PC-9 (cell line): ENCODE results near the gene GPRC5C. TPM values are rescaled to one million over a fixed set of nuclear protein-coding genes. Genes with fewer than 3 reads are reported as not detected.

Source experiments
- BruUV-seq: library from RNA; stranded (reverse); fragments of 400-500 nt; replicated peaks from 2 replicates; lab custom pipeline; 2021; lab: Mats Ljungman, UMichigan
- CTCF ChIA-PET: fragments of 300-600 bp; sonication (Branson Sonifier 250); formaldehyde crosslinking; loops from one replicate; lab custom pipeline; 2022; ENCODE audit warnings: antibody characterized with exemption; lab: Charles Lee
- POLR2A ChIA-PET: fragments of 300-600 bp; sonication (Branson Sonifier 250); formaldehyde crosslinking; loops from one replicate; lab custom pipeline; 2022; ENCODE audit warnings: antibody characterized with exemption; ENCODE audit not compliant: unreplicated experiment; lab: Charles Lee
- DNase-seq, 2 experiments: peaks; one replicate each; pipeline versions ENCODE4 v3.0.0 to v3.0.0-alpha.2; 2015 to 2022; ENCODE audit warnings: mixed read lengths in 1 of 2
- H2AFZ ChIP-seq: fragments of 200-600 bp; sonication (generic); 2 replicates; pipeline ENCODE4 v1.8.1; 2017; ENCODE audit warnings: antibody characterized with exemption
- H3F3A ChIP-seq: fragments of 200-600 bp; sonication (generic); 2 replicates; pipeline ENCODE4 v1.8.1; 2017; ENCODE audit warnings: antibody characterized with exemption, mild to moderate bottlenecking, low read depth; ENCODE audit not compliant: insufficient read depth
- H3K27ac ChIP-seq: fragments of 200-600 bp; sonication (generic); 2 replicates; pipeline ENCODE4 v1.6.1; 2016; ENCODE audit warnings: mixed run types
- H3K27me3 ChIP-seq: fragments of 200-600 bp; sonication (generic); 2 replicates; pipeline ENCODE4 v1.6.1; 2016; ENCODE audit warnings: low read depth, mixed run types; ENCODE audit not compliant: insufficient read depth
- H3K36me3 ChIP-seq: fragments of 200-600 bp; sonication (generic); 2 replicates; pipeline ENCODE4 v1.6.1; 2016; ENCODE audit warnings: low read depth, mixed run types
- H3K4me1 ChIP-seq: fragments of 200-600 bp; sonication (generic); replicated peaks from 2 replicates; pipeline ENCODE4 v1.6.1; 2016; ENCODE audit warnings: mixed run types; ENCODE audit not compliant: insufficient read depth
- H3K4me2 ChIP-seq: fragments of 200-600 bp; sonication (generic); 2 replicates; pipeline ENCODE4 v1.6.1; 2017; ENCODE audit warnings: mixed run types
- H3K4me3 ChIP-seq: fragments of 200-600 bp; sonication (generic); 2 replicates; pipeline ENCODE4 v1.6.1; 2016; ENCODE audit warnings: mixed run types
- H3K79me2 ChIP-seq: fragments of 200-600 bp; sonication (generic); 2 replicates; pipeline ENCODE4 v1.6.1; 2017; ENCODE audit warnings: low read depth, mixed run types
- H3K9me2 ChIP-seq: fragments of 200-600 bp; sonication (generic); 2 replicates; pipeline ENCODE4 v1.8.1; 2017; ENCODE audit warnings: mild to moderate bottlenecking; ENCODE audit not compliant: insufficient read depth
- H3K9me3 ChIP-seq: fragments of 200-600 bp; sonication (generic); 2 replicates; pipeline ENCODE4 v1.8.1; 2016; ENCODE audit warnings: low read depth; ENCODE audit not compliant: insufficient read depth
- H4K20me1 ChIP-seq: fragments of 200-600 bp; sonication (generic); 2 replicates; pipeline ENCODE4 v1.8.1; 2017; ENCODE audit not compliant: insufficient read depth
- CTCF ChIP-seq: fragments of 200-600 bp; sonication (generic); conservative IDR thresholded peaks from 2 replicates; pipeline ENCODE4 v1.6.1; 2017; ENCODE audit warnings: mixed run types, antibody characterized with exemption, mild to moderate bottlenecking, moderate library complexity
- EZH2 ChIP-seq: fragments of 200-600 bp; sonication (generic); IDR thresholded peaks from 2 replicates; pipeline ENCODE4 v1.8.0; 2017; ENCODE audit warnings: antibody characterized with exemption, low read depth
- intact Hi-C: fragments of 100-400 bp; cut with micrococcal nuclease; formaldehyde crosslinking; loops from one replicate; pipeline ENCODE4 v1.10.0; 2022; ENCODE audit not compliant: unreplicated experiment
- total RNA-seq: library from RNA; stranded (reverse); gene quantifications from 2 replicates; pipeline ENCODE4 v1.2.3, GENCODE V29; 2021

Gene GPRC5C
- total RNA-seq, 1 experiment from 2014 or later, result 27.9 TPM

- ChIA-PET CTCF (no interaction called here), POLR2A (no interaction called here)
- Histone ChIP-seq H2AFZ (no peak overlapping the region), H3K4me1 (peaks cover 19% of the 10 kb centered on the region), H4K20me1 (no peaks in the 10 kb centered on the region), H3K4me3 (no peak overlapping the region), H3F3A (peaks cover 20% of the 10 kb centered on the region), H3K9me2 (no peaks in the 10 kb centered on the region), H3K27ac (no peak overlapping the region), H3K36me3 (no peaks in the 10 kb centered on the region), H3K9me3 (no peaks in the 10 kb centered on the region), H3K79me2 (no peaks in the 10 kb centered on the region), H3K4me2 (peak overlapping the region; percentile 26; the same call in 1 of the 2 replicates), H3K27me3 (no peaks in the 10 kb centered on the region)
- DNase-seq, result no peak
- intact Hi-C loops, result no loop called here
- no TSS peak for BruUV-seq
- TF ChIP-seq EZH2, result no peak
- TF ChIP-seq CTCF, result no peak
These were observed 5.3 kb upstream of the GPRC5C start for GRCh38 chr17:74426551-74427047.

- BruUV-seq, result no TSS peak
- H3K79me2 ChIP-seq, result no peaks in the 10 kb centered on the region
- POLR2A ChIA-PET, result interaction anchor here (0.7 kb wide), 1 partner anchor 25 kb away, joined by 7 read pairs; no protein-coding TSS in a partner anchor
- no peaks in the 10 kb centered on the region for H3K9me2 ChIP-seq
- H2AFZ ChIP-seq, result 0 out of 2 replicates have a peak overlapping the region, but pooled peaks have one; percentile 33
- H3K4me3 ChIP-seq, result no peak overlapping the region
- no peak overlapping the region for H3K27ac ChIP-seq
- H4K20me1 ChIP-seq, result no peaks in the 10 kb centered on the region
- intact Hi-C loops, result no loop called here
- peak in 1 of 2 experiments; percentile 49 for DNase-seq
- TF ChIP-seq EZH2 (no peak), CTCF (no peak)
- H3K36me3 ChIP-seq, result no peaks in the 10 kb centered on the region
- peaks cover 21% of the 10 kb centered on the region for H3F3A ChIP-seq
- H3K27me3 ChIP-seq, result no peaks in the 10 kb centered on the region
- H3K9me3 ChIP-seq, result no peaks in the 10 kb centered on the region
- H3K4me1 ChIP-seq, result peaks cover 19% of the 10 kb centered on the region
- CTCF ChIA-PET, result no interaction called here
- peak overlapping the region; percentile 26 for H3K4me2 ChIP-seq
These were observed 4.7 kb upstream of the GPRC5C start for GRCh38 chr17:74427048-74427762.

GRCh38 chr17:74427763-74428153 is 4.1 kb upstream of the GPRC5C start:
- no peak overlapping the region for H2AFZ ChIP-seq
- no peak overlapping the region for H3K4me3 ChIP-seq
- no peak overlapping the region for H3K27ac ChIP-seq
- H3F3A ChIP-seq, result peaks cover 21% of the 10 kb centered on the region
- no peaks in the 10 kb centered on the region for H3K36me3 ChIP-seq
- ChIA-PET POLR2A (interaction anchor here (0.7 kb wide), 1 partner anchor 26 kb away, joined by 7 read pairs; no protein-coding TSS in a partner anchor), CTCF (no interaction called here)
- H3K27me3 ChIP-seq, result no peaks in the 10 kb centered on the region
- no peak for TF ChIP-seq EZH2
- TF ChIP-seq CTCF, result no peak
- intact Hi-C loops, result no loop called here
- no TSS peak for BruUV-seq
- no peaks in the 10 kb centered on the region for H3K9me2 ChIP-seq
- no peaks in the 10 kb centered on the region for H4K20me1 ChIP-seq
- no peak for DNase-seq
- H3K4me1 ChIP-seq, result peaks cover 19% of the 10 kb centered on the region
- peaks cover 3% of the 10 kb centered on the region; the same call in 1 of the 2 replicates for H3K79me2 ChIP-seq
- H3K4me2 ChIP-seq, result peak overlapping the region; percentile 26
- no peaks in the 10 kb centered on the region for H3K9me3 ChIP-seq
